IPS-18c (cell line): Measurements from ENCODE around the gene NTM.
A peak's percentile ranks its signal among the peaks of the same experiment; 100 is the strongest.

Experiments used
- H3K4me3 ChIP-seq: 2 replicates; pipeline ENCODE4 v1.7.0; 2013; ENCODE audit warnings: low read depth, mild to moderate bottlenecking, low read length, moderate library complexity; ENCODE audit not compliant: insufficient read depth
- H3K9me3 ChIP-seq: one replicate; pipeline ENCODE4 v1.6.1; 2013; ENCODE audit warnings: mild to moderate bottlenecking, low read length, moderate library complexity; ENCODE audit not compliant: control insufficient read depth, insufficient read depth

The NTM gene

GRCh38 chr11:131652231-131652630 is 281.8 kb downstream of the NTM start:
- H3K4me3 ChIP-seq = no peak overlapping the region
- H3K9me3 ChIP-seq = no peaks in the 10 kb centered on the region

DNA sequence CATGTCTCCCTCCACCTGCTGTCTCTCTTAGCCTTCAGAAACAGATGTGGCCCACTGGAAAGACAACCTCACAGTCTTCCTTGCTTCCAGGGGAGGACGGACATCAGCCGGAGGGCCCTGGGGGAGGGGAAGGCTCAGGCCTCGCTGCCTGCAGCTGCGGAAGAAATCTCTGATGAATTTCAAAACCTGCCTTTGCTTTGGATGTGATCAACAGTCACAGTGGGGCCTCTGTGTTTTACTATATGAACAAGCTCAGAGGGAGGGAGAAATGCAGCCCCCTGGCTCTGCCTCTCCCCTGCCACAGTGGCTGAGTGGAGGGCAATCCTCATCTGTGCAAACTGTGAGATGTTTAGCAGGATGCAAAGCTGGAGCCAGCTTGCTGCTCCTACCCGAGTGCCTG is 282.8 kb downstream of the NTM start:
- no peak overlapping the region for H3K4me3 ChIP-seq
- no peaks in the 10 kb centered on the region for H3K9me3 ChIP-seq

DNA sequence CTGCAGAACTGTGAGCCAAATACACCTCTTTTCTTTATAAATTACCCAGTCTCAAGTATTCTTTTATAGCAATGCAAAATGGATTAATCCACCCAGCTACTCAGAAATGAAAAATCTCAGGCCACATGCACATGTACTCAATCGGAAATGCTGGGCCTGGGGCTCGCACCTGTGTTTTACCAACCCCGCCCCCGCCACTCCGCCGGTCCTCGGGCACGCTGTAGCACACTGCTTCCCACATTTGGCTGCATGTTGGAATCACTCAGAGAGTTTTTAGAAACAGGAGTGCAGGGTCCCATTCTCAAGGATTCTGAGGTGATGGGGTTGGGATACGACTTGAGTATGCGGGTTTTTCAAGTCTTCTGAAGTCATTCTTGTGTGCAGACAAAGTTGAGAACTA is 284.4 kb downstream of the NTM start:
- H3K9me3 ChIP-seq = no peaks in the 10 kb centered on the region
- no peak overlapping the region for H3K4me3 ChIP-seq

DNA sequence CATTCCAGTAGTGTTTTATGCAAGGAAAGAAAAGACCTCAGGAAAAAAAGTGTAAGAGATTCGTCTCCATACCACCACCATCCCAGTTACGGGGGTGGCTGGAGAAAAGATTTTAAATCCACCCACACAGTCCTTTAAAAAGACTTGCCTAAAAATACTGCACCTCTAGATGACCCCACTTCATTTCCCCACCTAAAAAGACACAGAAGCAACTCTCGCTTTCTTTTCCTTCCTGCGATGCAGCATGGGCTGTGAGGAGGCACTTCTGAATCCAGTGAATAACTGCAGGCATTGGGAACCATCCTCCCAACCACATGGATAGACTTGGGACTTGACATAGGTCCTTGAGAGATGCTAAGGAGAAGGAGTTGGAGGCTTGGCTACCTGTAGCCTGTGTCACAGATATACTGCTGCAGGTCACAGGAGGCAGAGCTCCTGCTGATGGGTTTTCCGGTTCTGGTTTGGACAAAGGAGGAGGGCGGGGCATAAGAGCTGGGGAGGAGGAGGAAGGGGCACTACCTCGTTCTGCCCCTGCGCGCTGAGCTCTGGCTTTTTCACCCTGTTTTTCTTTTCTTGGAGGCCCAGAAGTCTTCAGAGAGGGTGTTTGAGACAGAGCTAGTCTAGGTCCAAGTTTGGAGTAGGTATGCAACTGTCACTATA is 285.9 kb downstream of the NTM start:
- Histone ChIP-seq H3K4me3 (no peak overlapping the region), H3K9me3 (no peaks in the 10 kb centered on the region)

- H3K9me3 ChIP-seq = no peaks in the 10 kb centered on the region
- peak overlapping the region; percentile 26; the same call in 1 of the 2 replicates for H3K4me3 ChIP-seq
Measured at GRCh38 chr11:131656839-131657211, 286.4 kb downstream of the NTM start.

DNA sequence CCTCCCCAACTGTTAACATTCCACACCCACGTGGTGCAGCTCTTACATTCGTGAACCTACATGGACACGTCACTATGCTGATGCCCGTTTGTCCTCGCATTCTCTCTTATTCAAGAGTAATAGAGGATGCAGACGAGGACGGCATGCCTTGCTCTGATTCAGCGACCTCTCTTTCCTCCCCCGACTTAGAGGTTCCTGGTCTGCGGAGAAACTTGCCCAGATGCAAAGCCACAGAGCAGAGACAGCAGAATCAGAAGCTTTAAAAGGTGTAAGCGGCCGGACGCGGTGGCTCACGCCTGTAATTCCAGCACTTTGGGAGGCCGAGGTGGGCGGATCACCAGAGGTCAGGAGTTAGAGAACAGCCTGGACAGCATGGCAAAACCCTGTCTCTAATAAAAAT is 288.0 kb downstream of the NTM start:
- Histone ChIP-seq H3K4me3 (no peak overlapping the region), H3K9me3 (no peaks in the 10 kb centered on the region)

DNA sequence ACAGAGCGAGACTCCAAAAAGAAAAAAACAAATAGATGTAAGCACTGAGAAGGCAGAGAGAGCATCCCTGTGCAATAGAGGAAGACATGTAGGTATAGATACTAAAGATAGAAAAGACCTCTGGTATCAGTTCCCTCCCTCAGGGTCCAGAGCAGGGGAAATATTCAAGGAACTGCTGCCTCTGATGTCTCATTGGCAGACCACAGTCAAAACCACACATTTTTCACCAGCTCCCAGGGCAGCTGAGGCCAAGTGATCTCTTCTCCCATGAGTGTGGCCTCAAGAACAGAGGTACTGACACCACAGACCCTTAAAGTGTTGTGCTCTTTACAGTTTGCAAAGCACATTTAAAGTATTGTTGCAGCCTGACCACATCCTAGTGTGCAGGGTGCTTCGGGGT is 288.5 kb downstream of the NTM start:
- H3K4me3 ChIP-seq = no peak overlapping the region
- H3K9me3 ChIP-seq = no peaks in the 10 kb centered on the region

- H3K9me3 ChIP-seq = no peaks in the 10 kb centered on the region
- H3K4me3 ChIP-seq = no peak overlapping the region
Measured at GRCh38 chr11:131659931-131660330, 289.5 kb downstream of the NTM start.

- Histone ChIP-seq H3K9me3 (no peaks in the 10 kb centered on the region), H3K4me3 (no peak overlapping the region)
Measured at GRCh38 chr11:131661132-131661531, 290.7 kb downstream of the NTM start.

DNA sequence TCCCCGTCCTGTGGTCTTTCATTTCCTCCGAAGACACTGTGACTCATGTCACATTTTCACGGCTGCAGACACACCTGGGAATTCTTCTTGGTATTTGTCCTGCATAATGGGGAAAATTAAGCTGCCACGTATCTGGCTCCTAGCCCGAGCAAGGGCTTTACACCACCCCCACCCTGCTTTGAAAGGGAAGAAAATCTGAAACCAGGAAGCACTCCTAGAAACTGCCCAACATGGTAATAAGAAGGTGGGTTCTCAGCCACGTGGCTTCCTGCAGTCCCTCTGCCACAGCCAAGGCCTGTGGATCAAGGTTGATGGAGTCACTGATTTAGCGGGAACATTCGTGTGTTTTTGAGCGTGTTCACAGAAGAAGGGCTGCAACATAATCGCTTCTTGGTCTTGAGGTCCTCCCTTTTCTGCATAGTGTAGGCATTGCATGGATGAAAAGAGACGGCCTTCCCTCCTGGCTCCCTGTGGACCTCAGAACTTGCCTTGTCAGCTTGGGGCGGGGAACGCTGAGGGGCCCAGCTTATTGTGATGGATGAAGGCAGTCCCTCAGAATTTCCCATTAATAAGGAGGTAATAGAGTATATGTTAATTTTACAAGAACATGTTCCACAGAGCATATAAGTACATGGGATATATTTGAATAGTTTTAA is 292.0 kb downstream of the NTM start:
- Histone ChIP-seq H3K4me3 (no peak overlapping the region), H3K9me3 (no peaks in the 10 kb centered on the region)

GRCh38 chr11:131662993-131663392 is 292.6 kb downstream of the NTM start:
- Histone ChIP-seq H3K4me3 (no peak overlapping the region), H3K9me3 (no peaks in the 10 kb centered on the region)

DNA sequence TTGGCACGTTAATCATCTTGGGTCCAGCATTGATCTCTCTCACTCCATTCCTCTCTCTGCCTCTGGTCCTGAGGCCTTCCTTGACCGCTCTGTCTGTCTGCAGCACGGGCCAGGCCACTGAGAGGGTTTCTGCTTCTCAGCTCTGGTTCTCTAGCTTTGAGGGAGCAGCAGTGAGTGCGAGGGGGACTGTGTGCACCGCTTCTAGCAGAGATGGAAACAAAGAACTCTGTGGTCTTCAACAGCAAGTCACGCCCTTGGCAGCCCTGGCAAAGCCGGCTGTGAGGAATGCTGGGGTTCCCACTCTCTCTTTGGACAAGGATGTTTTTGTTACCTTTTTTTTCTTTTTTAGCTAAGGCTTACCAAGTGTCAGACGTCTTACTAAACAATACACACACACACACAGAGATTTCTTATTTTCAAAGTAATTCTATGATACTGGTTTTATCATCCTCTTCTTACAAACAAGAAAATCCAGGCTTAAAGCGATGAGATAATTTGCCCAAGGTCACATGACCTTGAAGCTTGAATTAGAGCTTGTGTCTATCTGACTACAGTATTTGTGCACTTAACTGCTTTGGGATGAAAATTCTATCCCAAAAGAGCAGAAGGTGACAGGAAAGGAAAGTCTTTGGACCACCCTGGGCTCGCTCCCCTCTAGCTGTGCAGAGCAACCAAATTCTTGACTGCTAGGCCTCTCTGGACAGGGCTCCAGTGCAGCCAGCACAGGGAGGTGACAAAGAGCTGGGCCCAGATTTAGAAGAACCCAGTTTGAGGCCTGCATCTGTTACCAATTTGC is 293.2 kb downstream of the NTM start:
- H3K9me3 ChIP-seq = no peaks in the 10 kb centered on the region
- no peak overlapping the region for H3K4me3 ChIP-seq

GRCh38 chr11:131664293-131664692 is 293.9 kb downstream of the NTM start:
- H3K9me3 ChIP-seq = no peaks in the 10 kb centered on the region
- no peak overlapping the region for H3K4me3 ChIP-seq

GRCh38 chr11:131664816-131665215 is 294.4 kb downstream of the NTM start:
- H3K4me3 ChIP-seq = no peak overlapping the region
- no peaks in the 10 kb centered on the region for H3K9me3 ChIP-seq

GRCh38 chr11:131665344-131665968 is 295.0 kb downstream of the NTM start:
- Histone ChIP-seq H3K9me3 (no peaks in the 10 kb centered on the region), H3K4me3 (no peak overlapping the region)

- no peaks in the 10 kb centered on the region for H3K9me3 ChIP-seq
- no peak overlapping the region for H3K4me3 ChIP-seq
Measured at GRCh38 chr11:131666006-131666405, 295.6 kb downstream of the NTM start.

GRCh38 chr11:131666617-131667016 is 296.2 kb downstream of the NTM start:
- no peak overlapping the region for H3K4me3 ChIP-seq
- no peaks in the 10 kb centered on the region for H3K9me3 ChIP-seq

DNA sequence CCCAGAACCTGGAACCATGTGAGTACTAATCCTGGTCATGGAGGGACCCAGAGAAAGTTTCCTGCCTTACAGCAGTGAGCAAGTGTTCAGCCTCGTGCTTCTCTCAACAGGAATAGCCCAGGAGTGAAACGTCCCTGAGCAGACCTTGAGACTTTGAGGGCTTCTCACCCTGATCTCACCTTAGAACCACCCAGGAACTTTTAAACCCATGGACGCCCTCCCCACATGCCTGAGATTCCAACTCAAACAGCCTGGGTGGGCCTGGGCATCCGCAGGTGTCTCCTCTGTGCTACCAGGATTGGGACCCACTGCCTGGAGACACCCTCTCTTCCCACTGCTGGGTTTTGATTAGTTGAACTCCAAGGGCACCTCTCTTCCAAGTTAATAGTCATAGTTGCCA is 297.2 kb downstream of the NTM start:
- no peaks in the 10 kb centered on the region for H3K9me3 ChIP-seq
- H3K4me3 ChIP-seq = no peak overlapping the region
